Measurements from ENCODE around the gene DVL1. TPM values are rescaled to one million over a fixed set of nuclear protein-coding genes. Genes with fewer than 3 reads are reported as not detected.

The DVL1 gene
- total RNA-seq, 1 experiment from 2014 or later, result 91.4 TPM

- TF ChIP-seq ZNF423 (CRISPR knock-in tag; IDR thresholded peaks at IDR 0.05) (0 out of 2 replicates have a peak, but pooled peaks have one; percentile 4), ATF1 (CRISPR knock-in tag; IDR thresholded peaks at IDR 0.05) (no peak), MYBL2 (CRISPR knock-in tag; IDR thresholded peaks at IDR 0.05) (0 out of 2 replicates have a peak, but pooled peaks have one; percentile 37), ZNF416 (CRISPR knock-in tag; IDR thresholded peaks at IDR 0.05) (no peak), MXD4 (CRISPR knock-in tag; IDR thresholded peaks at IDR 0.05; ENCODE audit: borderline replicate concordance) (no peak), TCF7 (CRISPR knock-in tag; IDR thresholded peaks at IDR 0.05; ENCODE audit: low read depth) (0 out of 2 replicates have a peak, but pooled peaks have one; percentile 54), CREM (CRISPR knock-in tag; IDR thresholded peaks at IDR 0.05) (0 out of 2 replicates have a peak, but pooled peaks have one; percentile 48), NFE2L1 (CRISPR knock-in tag; IDR thresholded peaks at IDR 0.05) (no peak), USF2 (CRISPR knock-in tag; IDR thresholded peaks at IDR 0.05) (0 out of 2 replicates have a peak, but pooled peaks have one; percentile 9), ZBTB43 (CRISPR knock-in tag; IDR thresholded peaks at IDR 0.05) (no peak), FOXP4 (CRISPR knock-in tag; IDR thresholded peaks at IDR 0.05) (no peak), ZSCAN18 (CRISPR knock-in tag; IDR thresholded peaks at IDR 0.05) (0 out of 2 replicates have a peak, but pooled peaks have one; percentile 19), CBFB (CRISPR knock-in tag; IDR thresholded peaks at IDR 0.05; ENCODE audit: low read depth) (no peak), E2F4 (CRISPR knock-in tag; IDR thresholded peaks at IDR 0.05; ENCODE audit: borderline replicate concordance, low read depth) (0 out of 2 replicates have a peak, but pooled peaks have one; percentile 24), ZNF138 (CRISPR knock-in tag; conservative IDR thresholded peaks at IDR 0.05) (no peak), ZNF219 (CRISPR knock-in tag; IDR thresholded peaks at IDR 0.05; ENCODE audit: borderline replicate concordance) (no peak)
Measured at GRCh38 chr1:1354271-1355247, 5.3 kb upstream of the DVL1 start (continued).

- ATAC-seq (peak; percentile 62), DNase-seq (ENCODE audit: low spot score) (peak; percentile 68)
- POLR2A ChIA-PET, result interaction anchor here (0.6 to 1.1 kb wide), 2 partner anchors 18 to 39 kb away, joined by 3 to 4 read pairs; no protein-coding TSS in a partner anchor
- H3K27ac Mint-ChIP-seq, result no peak overlapping the region
- peaks cover 25% of the 10 kb centered on the region for H3K4me1 Mint-ChIP-seq
- no peaks in the 10 kb centered on the region for H3K36me3 Mint-ChIP-seq
- CTCF ChIA-PET, result interaction anchor here (1.0 to 1.5 kb wide), 7 partner anchors 8 to 62 kb away, joined by 3 to 4 read pairs (median 3); partner anchors contain the start of gene AURKAIP1
- H3K27me3 Mint-ChIP-seq (ENCODE audit: low read depth), result peaks cover 17% of the 10 kb centered on the region
- peak overlapping the region; percentile 73 for H3K4me3 Mint-ChIP-seq
- H3K9me3 Mint-ChIP-seq, result no peaks in the 10 kb centered on the region
- TF ChIP-seq FOXK1 (CRISPR knock-in tag; IDR thresholded peaks at IDR 0.05) (peak; percentile 65), CREM (CRISPR knock-in tag; IDR thresholded peaks at IDR 0.05) (no peak), OVOL2 (CRISPR knock-in tag; IDR thresholded peaks at IDR 0.05; ENCODE audit: borderline replicate concordance) (no peak), ZNF671 (CRISPR knock-in tag; IDR thresholded peaks at IDR 0.05) (no peak), CREB1 (CRISPR knock-in tag; IDR thresholded peaks at IDR 0.05) (no peak), ZNF219 (CRISPR knock-in tag; IDR thresholded peaks at IDR 0.05; ENCODE audit: borderline replicate concordance) (no peak), SMAD4 (CRISPR knock-in tag; IDR thresholded peaks at IDR 0.05) (no peak), ZNF425 (CRISPR knock-in tag; conservative IDR thresholded peaks at IDR 0.05) (no peak)
Measured at GRCh38 chr1:1353389-1354151, 4.4 kb upstream of the DVL1 start.

Data from WTC11 (cell line).